Spleen (tissue), 7 donors: ENCODE data around the gene TTC22.

Source experiments
- POLR2AphosphoS5 ChIP-seq, 3 donors: sonication (generic); formaldehyde crosslinking; IDR thresholded peaks; one replicate each; pipeline ENCODE4 v1.5.1; 2017; ENCODE audit warnings: antibody characterized with exemption in 3 of 3
- TF ChIP-seq, protein P1 (sequence below), 11 experiments: fragments of 200-600 bp in 7 of 11; fragments of 450-650 bp in 4 of 11; sonication (generic) in 4 of 11; IDR thresholded peaks in 8 of 11; conservative IDR thresholded peaks in 3 of 11; 1 replicate in 7 of 11; 2 replicates in 4 of 11; pipeline versions ENCODE4 v1.4.0 to v1.8.0; 2016 to 2021; ENCODE audit warnings: antibody characterized with exemption in 11 of 11, inconsistent platforms in 4 of 11, mild to moderate bottlenecking in 1 of 11
- donor health status: DM: no; HTN: no; CAD: no; lungs with moderate emphysema.
- donor health status: DM: no; HTN: no; CAD: no.
- donor health status: DM: no; HTN: no; CAD: no.

DNA sequence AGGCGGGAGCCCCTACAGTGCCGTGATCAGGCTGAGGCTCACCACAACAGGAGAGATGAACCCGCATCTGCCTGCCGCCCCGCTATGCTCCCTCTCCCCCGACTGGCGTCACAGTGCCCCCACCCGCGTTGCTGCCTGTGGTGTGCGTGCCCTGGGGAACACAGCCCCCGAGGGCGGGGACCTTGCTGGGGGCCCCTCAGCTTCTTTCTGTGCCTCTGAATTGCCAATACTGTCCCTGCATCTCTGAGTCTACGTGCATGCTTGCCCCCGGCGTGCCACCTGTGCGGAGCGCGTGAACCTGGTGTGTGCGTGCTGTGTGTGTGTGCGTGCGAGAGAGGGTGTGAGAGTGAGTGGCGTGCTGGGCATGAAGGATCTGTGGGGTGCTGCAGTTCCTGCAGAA, 47.1 kb downstream of the TTC22 start:
- TF ChIP-seq, protein P1, sequence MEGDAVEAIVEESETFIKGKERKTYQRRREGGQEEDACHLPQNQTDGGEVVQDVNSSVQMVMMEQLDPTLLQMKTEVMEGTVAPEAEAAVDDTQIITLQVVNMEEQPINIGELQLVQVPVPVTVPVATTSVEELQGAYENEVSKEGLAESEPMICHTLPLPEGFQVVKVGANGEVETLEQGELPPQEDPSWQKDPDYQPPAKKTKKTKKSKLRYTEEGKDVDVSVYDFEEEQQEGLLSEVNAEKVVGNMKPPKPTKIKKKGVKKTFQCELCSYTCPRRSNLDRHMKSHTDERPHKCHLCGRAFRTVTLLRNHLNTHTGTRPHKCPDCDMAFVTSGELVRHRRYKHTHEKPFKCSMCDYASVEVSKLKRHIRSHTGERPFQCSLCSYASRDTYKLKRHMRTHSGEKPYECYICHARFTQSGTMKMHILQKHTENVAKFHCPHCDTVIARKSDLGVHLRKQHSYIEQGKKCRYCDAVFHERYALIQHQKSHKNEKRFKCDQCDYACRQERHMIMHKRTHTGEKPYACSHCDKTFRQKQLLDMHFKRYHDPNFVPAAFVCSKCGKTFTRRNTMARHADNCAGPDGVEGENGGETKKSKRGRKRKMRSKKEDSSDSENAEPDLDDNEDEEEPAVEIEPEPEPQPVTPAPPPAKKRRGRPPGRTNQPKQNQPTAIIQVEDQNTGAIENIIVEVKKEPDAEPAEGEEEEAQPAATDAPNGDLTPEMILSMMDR (IDR thresholded peaks at IDR 0.05 in 8 of 11, conservative IDR thresholded peaks at IDR 0.05 in 3 of 11), result no peak
- TF ChIP-seq POLR2AphosphoS5 (IDR thresholded peaks at IDR 0.05), result no peak
